GM13977 (cell line): ENCODE results near the gene ZNF592.
"Not testable (repeated sequence)": the region's sequence is repeated elsewhere in the genome, so short reads cannot be mapped to it uniquely, and the experiment has no call there.

Source experiments
- DNase-seq: peaks from one replicate; pipeline ENCODE4 v3.0.0; 2012; ENCODE audit warnings: low spot score
- CTCF ChIP-seq: IDR thresholded peaks from 2 replicates; pipeline ENCODE4 v1.5.1; 2012; ENCODE audit warnings: mild to moderate bottlenecking, control low read depth; ENCODE audit not compliant: insufficient read depth; ENCODE audit errors: extremely low read depth, missing control alignments
- in situ Hi-C: fragments of 300-500 bp; cut with MboI; formaldehyde crosslinking; loops from one replicate; pipeline ENCODE4 v1.12.0; 2022; ENCODE audit warnings: low sequenced_read_pairs, low pct_unique_long_range_greater_than_20kb, mixed read lengths, inconsistent platforms; ENCODE audit not compliant: unreplicated experiment

The ZNF592 gene

DNA sequence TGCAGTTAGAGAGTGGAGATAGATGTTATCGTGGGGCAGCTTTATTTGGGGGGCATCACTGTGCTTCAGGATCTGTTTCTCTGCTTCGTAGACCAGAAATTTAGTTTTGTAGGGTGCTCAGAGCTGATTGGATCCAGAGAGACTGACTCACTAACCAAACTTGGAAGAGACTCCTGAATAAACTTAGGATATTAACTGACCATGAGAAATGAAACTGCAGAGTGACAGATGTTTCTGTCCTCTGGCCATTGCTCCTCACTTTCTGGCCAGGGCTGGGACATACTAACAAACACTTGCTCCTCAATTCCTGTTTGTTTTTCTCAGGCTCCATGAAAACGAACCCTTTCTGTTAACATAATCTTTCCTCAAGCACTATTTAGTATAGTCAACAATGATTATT, 4.3 kb downstream of the ZNF592 start:
- TF ChIP-seq CTCF = no peak
- DNase-seq = no peak
- in situ Hi-C loops = no loop called here

DNA sequence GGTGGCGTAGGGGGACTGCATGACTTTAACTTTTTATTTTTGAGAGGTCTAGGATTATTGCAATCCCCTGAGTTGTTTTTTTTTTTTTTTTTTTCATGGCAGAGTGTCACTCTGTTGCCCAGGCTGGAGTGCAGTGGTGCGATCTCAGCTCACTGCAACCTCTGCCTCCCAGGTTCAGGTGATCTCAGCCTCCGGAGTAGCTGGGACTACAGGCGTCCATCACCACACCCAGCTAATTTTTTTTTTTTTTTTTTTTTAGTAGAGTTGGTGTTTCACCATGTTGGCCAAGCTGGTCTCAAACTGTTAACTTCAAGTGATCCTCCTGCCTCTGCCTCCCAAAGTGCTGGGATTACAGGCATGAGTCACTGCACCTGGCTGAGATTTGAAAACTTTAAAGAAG, 6.5 kb downstream of the ZNF592 start:
- in situ Hi-C loops, DNase-seq: not testable (repeated sequence)

DNA sequence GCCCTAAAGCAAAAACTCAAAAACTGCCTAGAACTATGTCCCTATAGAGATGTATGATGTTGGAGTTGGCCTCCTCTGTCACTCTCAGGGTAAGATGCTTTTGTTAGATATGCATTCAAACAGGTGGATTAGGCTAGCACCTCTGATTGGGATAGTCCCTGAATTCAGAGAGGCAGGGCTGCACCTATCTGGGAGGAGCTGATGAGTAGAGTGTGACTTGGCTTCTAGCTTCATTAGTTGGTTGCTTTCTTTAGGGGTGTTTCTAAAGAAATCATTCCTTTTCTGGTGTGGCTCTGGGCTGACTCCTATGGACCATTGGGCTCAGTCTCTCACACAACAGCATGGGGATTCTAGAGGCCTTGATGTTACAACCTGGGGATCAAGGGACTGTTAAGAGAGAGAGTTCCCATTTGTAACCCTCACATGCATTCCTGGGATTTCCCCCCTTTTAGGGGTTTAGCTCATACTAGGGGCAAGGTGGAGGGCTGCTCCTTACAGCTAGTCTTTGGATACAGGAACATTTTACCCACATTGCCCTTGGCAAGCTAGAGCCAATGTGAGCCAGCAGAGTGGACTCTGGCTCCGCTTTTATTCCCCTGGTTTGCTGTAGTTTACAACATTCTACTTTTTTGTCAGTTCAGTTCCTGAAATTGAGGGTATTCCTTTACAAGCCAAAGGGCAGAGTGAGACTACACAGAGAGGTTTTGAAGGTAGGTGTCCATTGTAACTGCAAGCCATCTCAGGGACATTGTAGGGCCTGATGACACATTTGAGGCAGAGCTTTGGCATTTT, 7.5 kb downstream of the ZNF592 start:
- no peak for DNase-seq
- TF ChIP-seq CTCF = no peak
- in situ Hi-C loops = no loop called here

- in situ Hi-C loops = no loop called here
- no peak for DNase-seq
- TF ChIP-seq CTCF = no peak
Measured at GRCh38 chr15:84759018-84759417, 10.6 kb downstream of the ZNF592 start.

DNA sequence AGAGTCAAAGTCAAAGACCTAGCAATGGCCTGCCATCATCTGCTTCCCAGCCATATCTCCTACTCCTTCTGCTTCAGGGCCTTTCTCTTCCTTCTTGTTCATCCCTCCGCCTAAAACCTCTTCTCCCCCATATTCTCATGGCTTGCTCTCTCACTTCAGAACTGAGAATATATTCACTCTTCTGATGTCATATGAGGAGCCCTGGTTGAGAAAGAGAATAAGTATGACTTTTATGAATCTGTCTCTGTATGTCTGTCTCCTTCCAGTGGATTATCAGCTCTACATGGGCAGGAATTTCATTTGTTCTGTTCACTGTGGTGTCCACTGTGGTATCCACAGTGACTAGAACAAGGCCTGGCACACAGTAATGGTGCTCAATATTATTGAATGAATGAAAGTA, 11.8 kb downstream of the ZNF592 start:
- TF ChIP-seq CTCF = no peak
- in situ Hi-C loops = no loop called here
- DNase-seq = no peak

DNA sequence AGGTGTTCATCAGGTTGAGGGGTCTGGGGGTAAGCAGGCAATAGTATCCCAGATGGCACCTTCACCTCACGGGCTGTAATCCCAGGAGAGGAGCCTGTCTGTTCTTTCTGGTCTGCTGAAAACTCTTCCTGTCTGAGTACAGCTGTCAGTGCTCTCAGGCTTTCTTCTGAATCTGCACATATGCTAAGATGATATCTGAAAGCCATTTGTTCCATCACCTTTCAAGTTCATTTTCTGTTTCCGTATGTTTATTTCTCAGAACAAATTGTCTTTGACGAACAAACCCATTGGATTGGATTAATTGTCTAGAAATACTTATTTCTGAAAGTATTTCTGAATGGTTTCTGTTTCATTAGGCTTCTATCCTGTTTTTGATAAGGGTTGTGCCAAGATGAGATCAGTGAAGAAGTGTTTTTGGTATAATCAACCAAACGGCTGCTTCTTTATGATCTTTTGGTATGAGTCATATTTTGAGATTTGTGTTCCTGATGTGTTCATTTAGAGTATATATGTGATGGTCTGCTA, 13.3 kb downstream of the ZNF592 start:
- in situ Hi-C loops = no loop called here
- DNase-seq = no peak
- TF ChIP-seq CTCF = no peak

GRCh38 chr15:84762840-84763572, 14.6 kb downstream of the ZNF592 start:
- DNase-seq = no peak
- TF ChIP-seq CTCF = no peak
- in situ Hi-C loops = no loop called here
